Endothelial cell of umbilical vein (primary cell): ENCODE measurements around the gene DESI2.

ENCODE experiments used
- EZH2 ChIP-seq: IDR thresholded peaks from 2 replicates; pipeline ENCODE4 v1.6.1; 2012; ENCODE audit warnings: borderline replicate concordance, low read depth, mild to moderate bottlenecking, moderate library complexity, low read length, inconsistent platforms; ENCODE audit not compliant: severe bottlenecking
- GATA2 ChIP-seq: IDR thresholded peaks from 2 replicates; pipeline ENCODE4 v1.7.0; 2011; ENCODE audit warnings: low read depth, mild to moderate bottlenecking, moderate library complexity, mixed read lengths, low read length; ENCODE audit not compliant: insufficient read length, insufficient read depth
- MAX ChIP-seq: IDR thresholded peaks from 2 replicates; pipeline ENCODE4 v1.6.1; 2011; ENCODE audit not compliant: insufficient read depth, insufficient read length
- POLR2A ChIP-seq: IDR thresholded peaks from 2 replicates; pipeline ENCODE4 v1.6.1; 2012; ENCODE audit warnings: low read depth, mild to moderate bottlenecking, control low read depth, low read length
- POLR2AphosphoS5 ChIP-seq: IDR thresholded peaks from 2 replicates; pipeline ENCODE4 v1.6.1; 2012; ENCODE audit warnings: low read depth, mild to moderate bottlenecking, control low read depth, low read length, moderate library complexity; ENCODE audit not compliant: insufficient read depth
- TF ChIP-seq, protein P1 (sequence below), 2 donors: IDR thresholded peaks; 1 replicate in 1 of 2; 2 replicates in 1 of 2; pipeline ENCODE4 v1.5.1; 2011; ENCODE audit warnings: low read length in 2 of 2, mild to moderate bottlenecking in 2 of 2, moderate library complexity in 2 of 2, control low read depth in 1 of 2, inconsistent platforms in 1 of 2, low read depth in 1 of 2; ENCODE audit not compliant: insufficient read depth in 1 of 2; ENCODE audit errors: extremely low read depth in 1 of 2

DNA sequence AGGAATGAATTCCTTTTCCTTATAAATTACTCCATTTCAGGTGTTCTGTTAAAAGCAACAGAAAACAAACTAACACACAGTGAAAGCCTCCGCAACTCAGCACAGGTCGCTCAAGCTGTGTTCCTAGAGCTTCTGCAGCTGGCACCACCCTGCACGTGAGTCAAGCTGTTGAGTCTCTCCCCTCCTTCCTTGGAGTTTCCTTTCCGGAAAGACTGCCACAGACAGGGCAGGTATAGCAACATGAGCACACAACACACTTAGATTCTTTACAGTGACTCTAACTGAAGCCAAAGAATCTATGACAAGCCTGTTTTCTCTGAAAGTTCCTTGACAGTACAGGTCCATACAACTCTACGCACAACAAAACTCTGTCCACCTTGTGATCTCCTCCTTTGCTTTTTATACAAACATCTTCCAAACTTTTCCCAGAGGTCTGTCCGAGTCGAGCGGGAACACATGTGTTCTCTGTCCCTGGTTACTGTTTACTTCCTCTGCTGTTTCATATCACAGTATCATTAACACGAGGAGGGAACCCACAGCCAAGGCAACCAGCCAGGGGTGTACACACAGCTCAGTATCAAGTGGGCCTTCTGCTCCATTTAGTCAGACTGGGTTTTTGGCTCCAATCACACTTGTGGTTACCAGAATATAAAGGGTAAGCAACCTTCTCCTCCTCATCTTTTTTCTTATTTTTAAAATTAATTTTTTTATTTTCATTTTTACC is 38.7 kb upstream of the DESI2 start:
- TF ChIP-seq, protein P1, sequence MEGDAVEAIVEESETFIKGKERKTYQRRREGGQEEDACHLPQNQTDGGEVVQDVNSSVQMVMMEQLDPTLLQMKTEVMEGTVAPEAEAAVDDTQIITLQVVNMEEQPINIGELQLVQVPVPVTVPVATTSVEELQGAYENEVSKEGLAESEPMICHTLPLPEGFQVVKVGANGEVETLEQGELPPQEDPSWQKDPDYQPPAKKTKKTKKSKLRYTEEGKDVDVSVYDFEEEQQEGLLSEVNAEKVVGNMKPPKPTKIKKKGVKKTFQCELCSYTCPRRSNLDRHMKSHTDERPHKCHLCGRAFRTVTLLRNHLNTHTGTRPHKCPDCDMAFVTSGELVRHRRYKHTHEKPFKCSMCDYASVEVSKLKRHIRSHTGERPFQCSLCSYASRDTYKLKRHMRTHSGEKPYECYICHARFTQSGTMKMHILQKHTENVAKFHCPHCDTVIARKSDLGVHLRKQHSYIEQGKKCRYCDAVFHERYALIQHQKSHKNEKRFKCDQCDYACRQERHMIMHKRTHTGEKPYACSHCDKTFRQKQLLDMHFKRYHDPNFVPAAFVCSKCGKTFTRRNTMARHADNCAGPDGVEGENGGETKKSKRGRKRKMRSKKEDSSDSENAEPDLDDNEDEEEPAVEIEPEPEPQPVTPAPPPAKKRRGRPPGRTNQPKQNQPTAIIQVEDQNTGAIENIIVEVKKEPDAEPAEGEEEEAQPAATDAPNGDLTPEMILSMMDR (IDR thresholded peaks at IDR 0.05; ENCODE audit: extremely low read depth in 1 of 2, insufficient read depth in 1 of 2, low read depth in 1 of 2, low read length in 2 of 2) = no peak
- TF ChIP-seq EZH2 (no peak), POLR2A (no peak), MAX (no peak), GATA2 (no peak), POLR2AphosphoS5 (no peak)
